ENCODE data around the gene DDA1. TPM values are rescaled to one million over a fixed set of nuclear protein-coding genes. Genes with fewer than 3 reads are reported as not detected.
A peak's percentile ranks its signal among the peaks of the same experiment; 100 is the strongest.

DDA1 gene
- total RNA-seq, 1 donor, result 16.8 TPM

GRCh38 chr19:17327068-17327653 lies 17.8 kb downstream of the DDA1 start:
- no peak overlapping the region for H3K4me3 ChIP-seq (ENCODE audit: low read depth, low read length)
- DNase-seq (ENCODE audit: low read depth), result no peak
- no peak for TF ChIP-seq CTCF (IDR thresholded peaks at IDR 0.05; ENCODE audit: insufficient read depth, low read depth, low read length)

GRCh38 chr19:17327654-17328516 lies 18.5 kb downstream of the DDA1 start:
- TF ChIP-seq CTCF (IDR thresholded peaks at IDR 0.05; ENCODE audit: insufficient read depth, low read depth, low read length), result peak; percentile 55
- DNase-seq (ENCODE audit: low read depth), result peak; percentile 72
- H3K4me3 ChIP-seq (ENCODE audit: low read depth, low read length), result peak overlapping the region; percentile 46

- peak overlapping the region; percentile 46 for H3K4me3 ChIP-seq (ENCODE audit: low read depth, low read length)
- DNase-seq (ENCODE audit: low read depth), result no peak
- no peak for TF ChIP-seq CTCF (IDR thresholded peaks at IDR 0.05; ENCODE audit: insufficient read depth, low read depth, low read length)
These were observed 19.4 kb downstream of the DDA1 start for GRCh38 chr19:17328517-17329365.

- DNase-seq (ENCODE audit: low read depth), result no peak
- TF ChIP-seq CTCF (IDR thresholded peaks at IDR 0.05; ENCODE audit: insufficient read depth, low read depth, low read length), result no peak
- no peak overlapping the region for H3K4me3 ChIP-seq (ENCODE audit: low read depth, low read length)
These were observed 20.3 kb downstream of the DDA1 start for GRCh38 chr19:17329366-17330261.

GRCh38 chr19:17330262-17331044 lies 21.1 kb downstream of the DDA1 start:
- DNase-seq (ENCODE audit: low read depth), result no peak
- TF ChIP-seq CTCF (IDR thresholded peaks at IDR 0.05; ENCODE audit: insufficient read depth, low read depth, low read length), result no peak
- no peak overlapping the region for H3K4me3 ChIP-seq (ENCODE audit: low read depth, low read length)
